NCI-H128 (cell line): ENCODE results near the gene GIN1.

ENCODE experiments used
- DNase-seq: peaks from one replicate; lab custom pipeline; 2025; ENCODE audit not compliant: unreplicated experiment; lab: John Stamatoyannopoulos, UW

Gene GIN1

DNA sequence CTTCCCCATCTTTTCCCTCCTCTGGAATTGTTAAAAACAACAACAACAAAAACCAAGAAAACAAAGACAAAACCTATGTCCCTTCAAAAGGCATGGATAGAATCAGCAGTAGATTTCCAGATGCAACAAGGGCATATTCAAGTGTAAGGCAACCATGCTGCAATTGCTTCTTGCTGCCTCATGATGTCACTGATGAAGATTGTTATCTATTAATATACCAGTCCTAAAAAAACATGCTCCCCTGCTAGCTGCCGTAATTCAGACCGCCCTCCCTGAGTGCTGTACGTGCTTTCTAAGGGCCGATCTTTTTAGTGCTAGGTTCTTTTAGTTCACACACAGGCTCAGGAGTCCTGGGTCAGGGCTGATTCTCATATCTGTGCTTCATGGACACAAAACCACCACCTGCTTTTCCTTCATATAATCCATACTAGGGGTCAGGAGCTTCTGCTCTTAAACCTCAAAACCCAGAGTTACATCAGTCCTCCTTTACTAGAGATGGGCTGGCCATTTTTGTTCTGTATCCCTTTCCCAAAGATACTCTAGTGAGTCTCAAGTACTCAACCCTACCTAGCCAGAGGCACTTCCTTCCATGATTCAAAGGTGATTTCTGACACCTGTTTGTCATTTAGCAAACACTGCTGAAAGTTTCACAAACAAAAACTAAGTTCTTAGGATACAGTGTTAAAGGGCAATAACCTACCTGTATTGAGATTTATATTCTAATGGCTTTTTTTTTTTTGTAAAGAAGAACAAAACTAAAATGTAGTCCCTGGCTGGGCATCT, 82.1 kb downstream of the GIN1 start:
- DNase-seq, result no peak

DNA sequence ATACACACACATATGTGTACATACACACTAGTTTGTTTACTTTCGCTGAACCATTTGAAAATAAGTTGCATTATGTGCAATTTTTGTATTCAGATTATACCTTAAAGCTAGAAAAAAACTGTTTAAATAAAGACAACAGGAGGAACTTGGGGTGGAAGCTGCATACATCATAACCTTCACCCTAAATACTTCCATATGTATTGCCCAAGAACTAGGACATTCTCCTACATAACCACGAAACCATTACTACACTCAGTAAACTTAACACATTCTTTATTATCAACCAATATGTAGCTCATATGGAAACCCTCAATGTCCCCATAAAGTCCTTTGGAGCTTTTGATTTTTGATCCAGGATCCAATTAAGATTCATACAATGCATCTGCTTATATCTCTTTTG, 83.3 kb downstream of the GIN1 start:
- no peak for DNase-seq
